ENCODE results near the gene FGF6.
A peak's percentile ranks its signal among the peaks of the same experiment; 100 is the strongest.

FGF6 gene

GRCh38 chr12:4446335-4446734, 720 bp upstream of the FGF6 start:
- no peak for DNase-seq

GRCh38 chr12:4444031-4444430, 1.6 kb downstream of the FGF6 start:
- no peak for DNase-seq

GRCh38 chr12:4443616-4444015, 2.0 kb downstream of the FGF6 start:
- DNase-seq = no peak

GRCh38 chr12:4441355-4442335, 4.0 kb downstream of the FGF6 start:
- no peak for DNase-seq

- DNase-seq = no peak
Measured at GRCh38 chr12:4440187-4440941, 5.3 kb downstream of the FGF6 start.

GRCh38 chr12:4439736-4440135, 5.9 kb downstream of the FGF6 start:
- DNase-seq = no peak

GRCh38 chr12:4438834-4439596, 6.6 kb downstream of the FGF6 start:
- DNase-seq = no peak

- DNase-seq = no peak
Measured at GRCh38 chr12:4435537-4435936, 10.1 kb downstream of the FGF6 start.

- DNase-seq = no peak
Measured at GRCh38 chr12:4434706-4435425, 10.7 kb downstream of the FGF6 start.

- DNase-seq = no peak
Measured at GRCh38 chr12:4434301-4434700, 11.3 kb downstream of the FGF6 start.

- DNase-seq = no peak
Measured at GRCh38 chr12:4433745-4434058, 11.9 kb downstream of the FGF6 start.

GRCh38 chr12:4432878-4433744, 12.5 kb downstream of the FGF6 start:
- DNase-seq = no peak

- DNase-seq = no peak
Measured at GRCh38 chr12:4431866-4432265, 13.7 kb downstream of the FGF6 start.

GRCh38 chr12:4431436-4431835, 14.2 kb downstream of the FGF6 start:
- no peak for DNase-seq

GRCh38 chr12:4424422-4424821, 21.2 kb downstream of the FGF6 start:
- DNase-seq = no peak

- no peak for DNase-seq
Measured at GRCh38 chr12:4423528-4424195, 22.0 kb downstream of the FGF6 start.

- no peak for DNase-seq
Measured at GRCh38 chr12:4422985-4423384, 22.6 kb downstream of the FGF6 start.

- peak; percentile 0 to 1 for DNase-seq
Measured at GRCh38 chr12:4421590-4422031, 24.0 kb downstream of the FGF6 start.

GRCh38 chr12:4420138-4420670, 25.4 kb downstream of the FGF6 start:
- no peak for DNase-seq

- DNase-seq = no peak
Measured at GRCh38 chr12:4418913-4419312, 26.7 kb downstream of the FGF6 start.

- DNase-seq = no peak
Measured at GRCh38 chr12:4417936-4418335, 27.7 kb downstream of the FGF6 start.
